Thymus (tissue), 11 donors: ENCODE data around the gene CLPTM1. TPM values are rescaled to one million over a fixed set of nuclear protein-coding genes. Genes with fewer than 3 reads are reported as not detected.

Source experiments
- DNase-seq, 9 donors: peaks; one replicate each; pipeline ENCODE4 v3.0.0-alpha.2; 2013; ENCODE audit warnings: low spot score in 9 of 9, low read depth in 6 of 9, missing footprints in 1 of 9
- H3K27ac ChIP-seq, 2 donors: one replicate each; pipeline ENCODE4 v1.5.1; 2013; ENCODE audit warnings: control low read depth in 1 of 2, low read depth in 1 of 2, low read length in 1 of 2, mild to moderate bottlenecking in 1 of 2, moderate library complexity in 1 of 2
- H3K27me3 ChIP-seq, 2 donors: one replicate each; pipeline ENCODE4 v1.5.1; 2013; ENCODE audit warnings: low read length in 1 of 2; ENCODE audit not compliant: control insufficient read depth in 2 of 2, insufficient read depth in 1 of 2
- H3K36me3 ChIP-seq, 2 donors: one replicate each; pipeline ENCODE4 v1.5.1; 2013; ENCODE audit warnings: low read length in 1 of 2, mild to moderate bottlenecking in 1 of 2, moderate library complexity in 1 of 2; ENCODE audit not compliant: control insufficient read depth in 2 of 2, insufficient read depth in 2 of 2
- H3K4me1 ChIP-seq, 2 donors: one replicate each; pipeline ENCODE4 v1.5.1; 2013; ENCODE audit warnings: low read length in 2 of 2; ENCODE audit not compliant: control insufficient read depth in 2 of 2, insufficient read depth in 2 of 2
- H3K4me3 ChIP-seq, 2 donors: one replicate each; pipeline ENCODE4 v1.5.1; 2013; ENCODE audit warnings: low read length in 2 of 2, control low read depth in 1 of 2, mild to moderate bottlenecking in 1 of 2
- H3K9me3 ChIP-seq, 2 donors: one replicate each; pipeline ENCODE4 v1.5.1; 2013; ENCODE audit warnings: low read length in 1 of 2, mild to moderate bottlenecking in 1 of 2; ENCODE audit not compliant: control insufficient read depth in 2 of 2, insufficient read depth in 1 of 2
- WGBS: extraction: QIAGEN DNeasy Blood & Tissue Kit; methylation state at CpG from one replicate; pipeline ENCODE4 v1.1.7; 2013; 5-methylcytosine and 5-hydroxymethylcytosine counted together
- polyA plus RNA-seq: library from polyadenylated mRNA; stranded (reverse); fragments of 200-250 nt; gene quantifications from one replicate; pipeline ENCODE4 v1.2.3, GENCODE V29; 2013
- total RNA-seq: library from RNA; stranded (reverse); fragments of 120-200 nt; gene quantifications from one replicate; pipeline ENCODE4 v1.2.4, GENCODE V29; 2013
- donor health status: healthy.

Gene CLPTM1
- total and polyA plus RNA-seq, 2 donors, result 14.6 to 36.8 TPM

DNA sequence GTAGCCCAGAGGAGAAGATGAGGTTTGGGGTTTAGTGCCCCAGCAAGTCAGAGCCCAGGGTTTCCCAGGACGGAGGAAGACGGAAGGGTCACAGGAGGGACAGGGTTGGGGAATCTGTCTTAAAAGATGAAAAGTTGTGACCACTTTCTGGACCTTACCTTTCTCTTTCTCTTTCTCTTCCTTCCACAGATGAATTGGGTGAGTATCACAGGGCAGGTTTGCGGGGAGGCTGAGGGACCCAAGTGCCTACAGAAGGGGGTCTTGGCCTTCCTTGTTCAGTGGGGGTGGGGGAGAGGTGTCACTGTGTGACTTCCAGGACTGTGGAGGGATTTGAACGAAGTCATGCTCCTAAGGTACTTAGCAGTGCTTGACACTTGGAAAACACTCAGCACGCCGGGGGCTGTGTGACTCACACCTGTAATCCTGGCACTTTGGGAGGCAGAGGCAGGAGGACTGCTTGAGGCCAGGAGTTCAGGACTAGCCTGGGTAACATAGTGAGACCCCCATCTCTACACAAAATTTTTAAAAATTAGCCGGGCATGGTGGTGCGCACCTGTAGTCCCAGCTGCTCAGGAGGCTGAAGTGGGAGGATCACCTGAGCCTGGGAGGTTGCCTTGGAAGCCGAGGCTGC lies 54.6 kb downstream of the CLPTM1 start:
- 96% methylated on average over 9 of the region's 9 CpGs for WGBS
- no peak for DNase-seq
- no peaks in the 10 kb centered on the region for H3K4me1 ChIP-seq
- H3K4me3 ChIP-seq, result no peak overlapping the region
- H3K27ac ChIP-seq, result no peak overlapping the region
- peaks cover 0 to 7% of the 10 kb centered on the region in 2 donors for H3K36me3 ChIP-seq
- H3K9me3 ChIP-seq, result no peaks in the 10 kb centered on the region
- no peaks in the 10 kb centered on the region for H3K27me3 ChIP-seq

DNA sequence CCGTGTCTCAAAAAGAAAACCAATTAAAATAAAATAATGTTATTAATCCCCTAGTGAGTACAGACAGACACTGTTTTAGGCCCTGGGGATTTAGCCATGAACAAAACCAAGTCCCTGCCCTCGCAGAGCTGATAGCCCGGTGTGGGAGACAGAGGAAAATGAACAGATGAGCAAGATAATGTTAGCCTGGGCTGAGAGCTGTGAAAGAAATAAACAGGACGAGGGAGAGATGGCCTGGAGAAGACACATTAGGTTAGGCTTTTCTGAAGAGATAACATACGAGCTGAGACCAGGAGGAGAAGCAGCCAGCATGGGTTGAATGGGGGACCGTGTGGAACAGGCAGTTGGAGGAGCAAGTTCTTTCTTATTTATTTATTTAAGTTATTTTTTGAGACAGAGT lies 55.1 kb downstream of the CLPTM1 start:
- H3K27ac ChIP-seq, result no peak overlapping the region
- H3K4me1 ChIP-seq, result no peaks in the 10 kb centered on the region
- 93% methylated on average over 6 of the region's 6 CpGs for WGBS
- H3K4me3 ChIP-seq, result no peak overlapping the region
- no peak for DNase-seq
- no peaks in the 10 kb centered on the region for H3K27me3 ChIP-seq
- peaks cover 0 to 9% of the 10 kb centered on the region in 2 donors for H3K36me3 ChIP-seq
- no peaks in the 10 kb centered on the region for H3K9me3 ChIP-seq

DNA sequence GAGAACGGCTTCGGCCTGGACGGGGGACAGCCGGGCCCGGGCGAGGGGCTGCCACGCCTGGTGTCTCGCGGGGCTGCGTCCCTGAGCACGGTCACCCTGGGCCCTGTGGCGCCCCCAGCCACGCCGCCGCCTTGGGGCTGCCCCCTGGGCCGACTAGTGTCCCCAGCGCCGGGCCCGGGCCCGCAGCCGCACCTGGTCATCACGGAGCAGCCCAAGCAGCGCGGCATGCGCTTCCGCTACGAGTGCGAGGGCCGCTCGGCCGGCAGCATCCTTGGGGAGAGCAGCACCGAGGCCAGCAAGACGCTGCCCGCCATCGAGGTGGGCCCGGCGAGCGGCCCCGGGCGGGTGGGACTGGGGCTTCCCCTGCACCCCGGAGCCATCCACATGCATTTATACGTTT lies 56.8 kb downstream of the CLPTM1 start:
- no peak for DNase-seq
- Histone ChIP-seq H3K36me3 (peaks cover 0 to 7% of the 10 kb centered on the region in 2 donors), H3K9me3 (no peaks in the 10 kb centered on the region), H3K4me3 (no peak overlapping the region), H3K4me1 (no peaks in the 10 kb centered on the region), H3K27me3 (no peaks in the 10 kb centered on the region), H3K27ac (no peak overlapping the region)
- WGBS, result 98% methylated on average over 42 of the region's 42 CpGs

DNA sequence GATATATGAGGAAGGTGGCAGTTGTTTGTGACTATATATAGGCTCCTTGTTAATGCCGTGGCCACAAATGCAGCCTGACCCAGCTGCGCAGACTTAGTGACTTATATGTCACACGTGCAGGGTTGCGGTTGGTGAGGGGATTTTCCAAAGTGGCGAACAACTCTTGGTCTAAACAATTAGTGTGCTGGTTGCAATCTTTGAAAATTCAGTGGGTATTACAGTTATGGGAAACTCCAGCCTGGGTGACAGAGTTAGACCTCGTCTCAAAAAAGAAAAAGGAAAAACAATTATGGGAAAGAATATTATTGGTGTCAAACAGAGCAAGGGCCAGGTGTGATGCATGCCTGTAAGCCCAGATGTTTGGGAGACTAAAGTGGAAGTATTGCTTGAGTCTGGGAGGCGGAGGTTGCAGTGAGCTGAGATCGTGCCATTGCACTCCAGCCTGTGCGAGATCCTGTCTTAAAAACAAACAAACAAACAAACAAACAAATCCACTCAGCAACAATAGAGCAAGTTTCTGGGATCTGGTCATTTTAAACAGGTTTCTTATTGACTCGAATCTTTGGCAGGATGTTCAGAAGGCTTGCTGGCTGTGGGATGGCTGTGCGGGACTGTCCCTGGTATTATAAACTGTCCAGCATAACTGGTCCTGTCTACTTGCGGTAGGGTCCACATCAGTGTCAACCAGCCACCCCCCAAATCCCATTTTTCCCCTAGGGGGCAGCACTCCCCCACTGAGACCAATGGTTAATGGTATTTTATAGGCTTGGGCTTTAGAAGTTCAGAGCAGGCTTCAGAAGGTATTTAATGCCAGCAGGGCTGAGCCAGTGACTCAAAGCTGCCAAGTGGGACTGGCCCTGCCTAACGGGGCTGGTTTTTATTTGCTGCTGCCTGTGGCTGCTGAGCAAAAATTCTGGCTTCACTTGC lies 61.5 kb downstream of the CLPTM1 start:
- 81% methylated on average over 13 of the region's 13 CpGs for WGBS
- H3K4me1 ChIP-seq, result no peaks in the 10 kb centered on the region
- no peaks in the 10 kb centered on the region for H3K27me3 ChIP-seq
- no peak overlapping the region for H3K4me3 ChIP-seq
- peaks cover 0 to 3% of the 10 kb centered on the region in 2 donors for H3K36me3 ChIP-seq
- peak in 5 of 9 donors; percentile 38 to 69 (median 42) for DNase-seq
- H3K9me3 ChIP-seq, result no peaks in the 10 kb centered on the region
- H3K27ac ChIP-seq, result peak overlapping the region in 1 of 2 donors; percentile 42

DNA sequence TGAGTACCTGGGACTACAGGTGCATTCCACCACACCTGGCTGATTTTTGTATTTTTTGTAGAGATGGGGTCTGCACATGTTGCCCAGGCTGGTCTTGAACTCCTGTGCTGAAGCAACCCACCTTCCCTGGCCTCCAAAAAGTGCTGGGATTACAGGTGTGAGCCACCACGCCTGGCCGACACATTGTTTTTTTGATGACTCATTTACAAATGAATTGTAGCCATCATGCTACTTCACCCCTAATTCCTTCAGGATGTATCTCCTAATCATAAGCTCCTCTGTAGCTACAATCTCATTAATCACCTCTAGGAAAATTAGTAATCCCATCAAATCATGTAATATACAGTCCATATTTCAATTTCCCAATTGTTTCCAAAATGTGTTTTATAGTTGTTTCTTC lies 64.0 kb downstream of the CLPTM1 start:
- Histone ChIP-seq H3K9me3 (no peaks in the 10 kb centered on the region), H3K4me1 (no peaks in the 10 kb centered on the region), H3K36me3 (peaks cover 0 to 6% of the 10 kb centered on the region in 2 donors), H3K27me3 (no peaks in the 10 kb centered on the region), H3K4me3 (no peak overlapping the region), H3K27ac (no peak overlapping the region)
- no peak for DNase-seq
- WGBS, result 96% methylated on average over 2 of the region's 2 CpGs

DNA sequence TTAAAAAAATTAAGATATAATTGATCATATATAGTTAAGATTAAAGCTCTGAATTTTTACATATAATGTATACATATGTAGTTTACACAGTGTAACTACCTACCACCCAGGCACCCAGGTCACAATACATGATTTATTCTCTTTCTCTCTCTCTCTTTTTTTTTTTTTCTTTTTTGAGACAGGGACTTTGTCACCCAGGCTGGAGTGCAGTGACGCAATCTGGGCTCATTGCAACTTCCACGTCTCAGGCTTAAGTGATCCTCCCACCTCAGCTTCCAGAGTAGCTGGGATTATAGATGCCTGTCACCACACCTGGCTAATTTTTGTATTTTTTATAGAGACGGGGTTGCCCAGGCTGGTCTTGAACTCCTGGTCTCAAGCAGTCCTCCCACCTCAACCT lies 64.9 kb downstream of the CLPTM1 start:
- Histone ChIP-seq H3K27ac (no peak overlapping the region), H3K4me3 (no peak overlapping the region), H3K36me3 (peaks cover 0 to 7% of the 10 kb centered on the region in 2 donors), H3K4me1 (no peaks in the 10 kb centered on the region), H3K27me3 (no peaks in the 10 kb centered on the region), H3K9me3 (no peaks in the 10 kb centered on the region)
- WGBS, result 95% methylated on average over 3 of the region's 3 CpGs
- DNase-seq, result no peak

DNA sequence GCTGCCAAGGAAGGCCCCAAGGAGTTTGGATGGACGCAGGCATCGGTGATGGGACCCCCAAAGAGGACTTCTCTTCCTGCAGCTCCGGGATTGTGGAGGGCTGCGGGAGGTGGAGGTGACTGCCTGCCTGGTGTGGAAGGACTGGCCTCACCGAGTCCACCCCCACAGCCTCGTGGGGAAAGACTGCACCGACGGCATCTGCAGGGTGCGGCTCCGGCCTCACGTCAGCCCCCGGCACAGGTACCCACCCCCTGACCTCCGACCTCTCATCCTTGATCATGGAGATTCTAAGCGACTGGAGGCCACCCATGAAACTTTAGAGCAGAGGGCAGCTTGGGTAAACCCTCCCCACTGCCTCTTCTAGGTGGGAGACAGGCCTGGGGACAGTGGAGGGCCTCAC lies 66.8 kb downstream of the CLPTM1 start:
- no peak overlapping the region for H3K27ac ChIP-seq
- peaks cover 0 to 6% of the 10 kb centered on the region in 2 donors for H3K36me3 ChIP-seq
- no peaks in the 10 kb centered on the region for H3K9me3 ChIP-seq
- H3K4me1 ChIP-seq, result no peaks in the 10 kb centered on the region
- no peak for DNase-seq
- H3K27me3 ChIP-seq, result no peaks in the 10 kb centered on the region
- H3K4me3 ChIP-seq, result no peak overlapping the region
- WGBS, result 96% methylated on average over 14 of the region's 14 CpGs

DNA sequence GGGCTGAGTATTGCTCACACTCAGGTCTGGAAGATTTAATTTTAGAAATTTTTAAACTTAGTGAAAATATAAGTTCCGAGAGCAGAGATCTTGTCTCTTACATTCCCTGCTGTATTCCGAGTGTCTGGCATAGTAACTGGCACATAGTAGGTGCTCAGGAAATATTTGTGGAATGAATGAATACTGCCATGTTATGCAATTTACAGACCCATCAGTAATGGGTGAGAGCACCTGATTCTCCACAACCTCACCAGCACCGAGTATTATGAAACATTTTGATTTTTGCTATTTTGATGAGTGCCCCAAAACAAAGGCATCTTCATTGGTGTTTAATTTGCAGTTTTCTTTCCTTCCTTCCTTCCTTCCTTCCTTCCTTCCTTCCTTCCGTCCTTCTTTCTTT lies 67.9 kb downstream of the CLPTM1 start:
- H3K4me1 ChIP-seq, result no peaks in the 10 kb centered on the region
- WGBS, result 94% methylated on average over 4 of the region's 4 CpGs
- no peaks in the 10 kb centered on the region for H3K27me3 ChIP-seq
- H3K36me3 ChIP-seq, result peaks cover 3 to 6% of the 10 kb centered on the region in 2 donors
- no peak overlapping the region for H3K27ac ChIP-seq
- DNase-seq, result no peak
- no peaks in the 10 kb centered on the region for H3K9me3 ChIP-seq
- no peak overlapping the region for H3K4me3 ChIP-seq

DNA sequence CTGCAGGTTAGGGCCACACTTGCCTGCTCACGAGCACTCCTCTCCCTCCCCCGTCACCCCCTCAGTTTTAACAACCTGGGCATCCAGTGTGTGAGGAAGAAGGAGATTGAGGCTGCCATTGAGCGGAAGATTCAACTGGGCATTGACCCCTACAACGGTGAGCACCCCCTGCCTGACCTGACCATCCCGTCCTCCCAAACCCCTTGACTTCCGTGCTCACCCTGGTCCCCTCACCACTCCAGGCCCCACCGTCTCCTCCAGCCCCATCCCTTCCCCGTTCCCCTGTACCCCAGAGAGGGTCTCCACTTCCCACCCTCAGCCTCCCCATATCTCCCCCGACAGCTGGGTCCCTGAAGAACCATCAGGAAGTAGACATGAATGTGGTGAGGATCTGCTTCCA lies 70.1 kb downstream of the CLPTM1 start:
- H3K36me3 ChIP-seq, result peaks cover 9 to 11% of the 10 kb centered on the region in 2 donors
- 97% methylated on average over 9 of the region's 9 CpGs for WGBS
- no peaks in the 10 kb centered on the region for H3K9me3 ChIP-seq
- no peak overlapping the region for H3K27ac ChIP-seq
- H3K4me3 ChIP-seq, result no peak overlapping the region
- DNase-seq, result no peak
- no peaks in the 10 kb centered on the region for H3K4me1 ChIP-seq
- H3K27me3 ChIP-seq, result no peaks in the 10 kb centered on the region
